Right lobe of liver (tissue), 4 donors: ENCODE data around the gene TTLL12.

ENCODE experiments used
- POLR2A ChIP-seq: fragments of 450-650 bp; IDR thresholded peaks from one replicate; pipeline ENCODE4 v1.6.1; 2017; ENCODE audit warnings: antibody characterized with exemption, mild to moderate bottlenecking
- TF ChIP-seq, protein P1 (sequence below), 4 donors: fragments of 200-600 bp in 3 of 4; fragments of 450-650 bp in 1 of 4; IDR thresholded peaks; one replicate each; pipeline versions ENCODE4 v1.5.1 to v1.8.0; 2016 to 2022; ENCODE audit warnings: antibody characterized with exemption in 4 of 4, mild to moderate bottlenecking in 2 of 4
- donor health status: DM: no; HTN: no; CAD: no.
- donor health status: DM: no; HTN: no; CAD: no.
- donor health status: DM: no; HTN: yes; CAD: no.

DNA sequence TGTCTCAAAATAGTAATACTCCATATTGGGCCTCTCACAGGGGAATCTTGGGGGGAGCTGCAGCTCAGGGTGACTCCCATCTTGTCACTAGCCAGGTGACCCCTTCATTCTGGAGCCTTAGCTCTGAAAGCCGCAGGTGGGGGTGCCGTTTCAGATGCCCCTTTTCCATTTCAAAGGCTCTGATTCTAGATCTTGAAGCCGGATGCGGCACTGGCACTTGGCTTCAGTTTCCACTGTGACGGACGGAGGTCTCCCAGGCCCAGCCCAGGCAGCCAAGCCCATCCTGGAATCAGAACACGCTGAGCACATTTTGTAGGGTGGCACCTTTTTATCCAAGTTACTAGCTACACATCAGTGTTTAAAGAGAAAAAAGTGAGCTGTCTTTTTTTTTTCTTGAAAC lies 70.0 kb downstream of the TTLL12 start:
- TF ChIP-seq, protein P1, sequence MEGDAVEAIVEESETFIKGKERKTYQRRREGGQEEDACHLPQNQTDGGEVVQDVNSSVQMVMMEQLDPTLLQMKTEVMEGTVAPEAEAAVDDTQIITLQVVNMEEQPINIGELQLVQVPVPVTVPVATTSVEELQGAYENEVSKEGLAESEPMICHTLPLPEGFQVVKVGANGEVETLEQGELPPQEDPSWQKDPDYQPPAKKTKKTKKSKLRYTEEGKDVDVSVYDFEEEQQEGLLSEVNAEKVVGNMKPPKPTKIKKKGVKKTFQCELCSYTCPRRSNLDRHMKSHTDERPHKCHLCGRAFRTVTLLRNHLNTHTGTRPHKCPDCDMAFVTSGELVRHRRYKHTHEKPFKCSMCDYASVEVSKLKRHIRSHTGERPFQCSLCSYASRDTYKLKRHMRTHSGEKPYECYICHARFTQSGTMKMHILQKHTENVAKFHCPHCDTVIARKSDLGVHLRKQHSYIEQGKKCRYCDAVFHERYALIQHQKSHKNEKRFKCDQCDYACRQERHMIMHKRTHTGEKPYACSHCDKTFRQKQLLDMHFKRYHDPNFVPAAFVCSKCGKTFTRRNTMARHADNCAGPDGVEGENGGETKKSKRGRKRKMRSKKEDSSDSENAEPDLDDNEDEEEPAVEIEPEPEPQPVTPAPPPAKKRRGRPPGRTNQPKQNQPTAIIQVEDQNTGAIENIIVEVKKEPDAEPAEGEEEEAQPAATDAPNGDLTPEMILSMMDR (IDR thresholded peaks at IDR 0.05), result no peak
- no peak for TF ChIP-seq POLR2A
